Measurements from ENCODE around the gene C17orf100. TPM values are rescaled to one million over a fixed set of nuclear protein-coding genes. Genes with fewer than 3 reads are reported as not detected.

Gene C17orf100
- 0.55 and 0.59 TPM in 2 replicates for total RNA-seq

GRCh38 chr17:6651354-6651918, at the start of gene C17orf100, which contains the start of gene MED31:
Gene C17orf100, plus strand, starts transcription at chr17:6651762. Its CDS starts 152 bp downstream, at chr17:6651914.
Gene MED31, minus strand, starts transcription at chr17:6651605. Its CDS starts 77 bp downstream, at chr17:6651528.

GRCh38 chr17:6640536-6641246, 10.9 kb upstream of the C17orf100 start, which contains the start of the genes KIAA0753 and TXNDC17:
Gene KIAA0753, minus strand, starts transcription at chr17:6640711. Its CDS starts 5,608 bp downstream, at chr17:6635103.
Gene TXNDC17, plus strand, starts transcription at chr17:6641060. Its CDS starts 23 bp downstream, at chr17:6641083.

Other genes with a start within 250 kb of the C17orf100 start
- not detected in 2 replicates for gene AIPL1, start 216.6 kb upstream of the C17orf100 start, total RNA-seq
- 1.8 and 13.7 TPM in 2 replicates for gene PIMREG, start 207.3 kb upstream of the C17orf100 start, total RNA-seq
- 0.30 and 0.78 TPM in 2 replicates for gene PITPNM3, start 95.2 kb upstream of the C17orf100 start, total RNA-seq
- 10.7 and 18.7 TPM in 2 replicates for gene KIAA0753, start 11.1 kb upstream of the C17orf100 start, total RNA-seq
- gene TXNDC17, start 10.7 kb upstream of the C17orf100 start, total RNA-seq, result 103 and 162 TPM in 2 replicates
- gene MED31, start 157 bp upstream of the C17orf100 start, total RNA-seq, result 7.8 and 9.5 TPM in 2 replicates
- not detected in 2 replicates for gene SLC13A5, start 61.6 kb downstream of the C17orf100 start, total RNA-seq
- 11.9 and 25.8 TPM in 2 replicates for gene XAF1, start 104.3 kb downstream of the C17orf100 start, total RNA-seq
- gene FBXO39, start 124.5 kb downstream of the C17orf100 start, total RNA-seq, result 0.14 TPM in 1 of 2 replicates, not detected in the other
- not detected in 2 replicates for gene TEKT1, start 180.0 kb downstream of the C17orf100 start, total RNA-seq